Naive thymus-derived CD8-positive, alpha-beta T cell (primary cell): ENCODE data around the gene RPUSD1. TPM values are rescaled to one million over a fixed set of nuclear protein-coding genes. Genes with fewer than 3 reads are reported as not detected.

ENCODE experiments used
- ATAC-seq, 2 donors: fragments of 150-1000 bp; cut with Tn5 transposase in 1 of 2; sonication (Bioruptor Pico), chemical (Tn5 transposase) in 1 of 2; 1 replicate in 1 of 2; 2 replicates in 1 of 2; pipeline ENCODE4 v1.10.0; 2021; ENCODE audit warnings: mild to moderate bottlenecking in 2 of 2, moderate library complexity in 2 of 2
- POLR2A ChIA-PET: fragments of 350-600 bp; sonication (Branson Sonifier 250); formaldehyde crosslinking; loops from one replicate; lab custom pipeline; 2021; ENCODE audit warnings: antibody characterized with exemption; lab: Charles Lee
- DNase-seq, 10 donors: peaks; one replicate each; pipeline versions ENCODE4 v3.0.0 to v3.0.0-alpha.2; 2020 to 2022
- H3K27ac Mint-ChIP-seq, 10 donors: one replicate each; pipeline ENCODE4 v1.8.0; 2020 to 2022; ENCODE audit warnings: mild to moderate bottlenecking in 10 of 10, mixed read lengths in 10 of 10, moderate library complexity in 4 of 10, inconsistent platforms in 1 of 10
- H3K27me3 Mint-ChIP-seq, 5 donors: one replicate each; pipeline ENCODE4 v1.8.0; 2021 to 2022; ENCODE audit warnings: mixed read lengths in 5 of 5
- H3K36me3 Mint-ChIP-seq, 3 donors: one replicate each; pipeline ENCODE4 v1.8.0; 2020 to 2022; ENCODE audit warnings: mixed read lengths in 3 of 3, mild to moderate bottlenecking in 2 of 3, inconsistent platforms in 1 of 3
- H3K4me1 Mint-ChIP-seq, 4 donors: one replicate each; pipeline ENCODE4 v1.8.0; 2021 to 2022; ENCODE audit warnings: mixed read lengths in 4 of 4
- H3K4me3 Mint-ChIP-seq, 10 donors: one replicate each; pipeline ENCODE4 v1.8.0; 2020 to 2022; ENCODE audit warnings: mild to moderate bottlenecking in 10 of 10, mixed read lengths in 10 of 10, moderate library complexity in 6 of 10, inconsistent platforms in 1 of 10
- H3K9me3 Mint-ChIP-seq, 9 donors: one replicate each; pipeline ENCODE4 v1.8.0; 2020 to 2022; ENCODE audit warnings: mixed read lengths in 9 of 9, mild to moderate bottlenecking in 3 of 9, inconsistent platforms in 1 of 9, moderate library complexity in 1 of 9
- polyA plus RNA-seq, 3 donors: library from polyadenylated mRNA; unstranded; fragments of 300-500 nt; fragmentation: Illumina TruSeq; gene quantifications; one replicate each; pipeline ENCODE4 v1.2.3, GENCODE V29; 2021
- total RNA-seq, 8 experiments: library from RNA in 2 of 8; stranded (reverse) in 2 of 8; gene quantifications; one replicate each; pipeline ENCODE4 v1.2.3 and lab custom pipeline; 2021 to 2026

RPUSD1 gene
- total and polyA plus RNA-seq, 5 experiments from 2014 or later, result 19.7 to 32.2 (median 27.7) TPM

GRCh38 chr16:785563-786535, 2.3 kb downstream of the RPUSD1 start:
- peak; percentile 53 to 80 (median 73) for DNase-seq
- no peaks in the 10 kb centered on the region for H3K9me3 Mint-ChIP-seq
- peaks cover 0 to 4% (median 0%) of the 10 kb centered on the region in 3 donors for H3K36me3 Mint-ChIP-seq
- H3K27me3 Mint-ChIP-seq, result no peaks in the 10 kb centered on the region
- POLR2A ChIA-PET, result interaction anchor here (1.0 to 2.8 kb wide), 7 partner anchors 58 to 102 kb away, joined by 3 to 10 read pairs (median 4); partner anchors contain the start of genes ANTKMT and JMJD8
- peak overlapping the region; percentile 49 to 84 (median 64) for H3K4me3 Mint-ChIP-seq
- peak; percentile 17 to 22 for ATAC-seq
- H3K4me1 Mint-ChIP-seq, result peaks cover 0 to 18% (median 5%) of the 10 kb centered on the region in 4 donors
- peak overlapping the region in 3 of 10 donors; percentile 18 to 43 (median 41) for H3K27ac Mint-ChIP-seq

- Mint-ChIP-seq H3K9me3 (no peaks in the 10 kb centered on the region), H3K27me3 (no peaks in the 10 kb centered on the region), H3K36me3 (peaks cover 0 to 4% (median 0%) of the 10 kb centered on the region in 3 donors), H3K4me3 (no peak overlapping the region), H3K4me1 (peaks cover 0 to 17% (median 5%) of the 10 kb centered on the region in 4 donors), H3K27ac (peak overlapping the region in 1 of 10 donors; percentile 79)
- DNase-seq, result no peak
- POLR2A ChIA-PET, result interaction anchor here (0.6 to 2.8 kb wide), 4 partner anchors 30 to 71 kb away, joined by 3 to 10 read pairs (median 6); no protein-coding TSS in a partner anchor
- no peak for ATAC-seq
These were observed 3.8 kb downstream of the RPUSD1 start for GRCh38 chr16:784431-784830.

GRCh38 chr16:783404-784161, 4.6 kb downstream of the RPUSD1 start:
- POLR2A ChIA-PET, result interaction anchor here (0.7 to 2.8 kb wide), 3 partner anchors 64 to 68 kb away, joined by 3 to 8 read pairs (median 3); no protein-coding TSS in a partner anchor
- H3K9me3 Mint-ChIP-seq, result no peaks in the 10 kb centered on the region
- no peak overlapping the region for H3K27ac Mint-ChIP-seq
- H3K4me3 Mint-ChIP-seq, result no peak overlapping the region
- no peak for DNase-seq
- no peaks in the 10 kb centered on the region for H3K27me3 Mint-ChIP-seq
- H3K36me3 Mint-ChIP-seq, result peaks cover 0 to 4% (median 0%) of the 10 kb centered on the region in 3 donors
- ATAC-seq, result no peak
- H3K4me1 Mint-ChIP-seq, result peaks cover 0 to 17% (median 5%) of the 10 kb centered on the region in 4 donors

- DNase-seq (no peak), ATAC-seq (no peak)
- Mint-ChIP-seq H3K4me1 (peaks cover 0 to 17% (median 5%) of the 10 kb centered on the region in 4 donors), H3K27ac (no peak overlapping the region), H3K4me3 (no peak overlapping the region), H3K27me3 (peaks cover 0 to 2% (median 0%) of the 10 kb centered on the region in 5 donors), H3K9me3 (no peaks in the 10 kb centered on the region), H3K36me3 (peaks cover 0 to 4% (median 0%) of the 10 kb centered on the region in 3 donors)
- POLR2A ChIA-PET, result interaction anchor here (0.7 to 1.0 kb wide), 2 partner anchors 63 to 67 kb away, joined by 3 read pairs; no protein-coding TSS in a partner anchor
These were observed 5.3 kb downstream of the RPUSD1 start for GRCh38 chr16:782766-783403.

- POLR2A ChIA-PET, result no interaction called here
- Mint-ChIP-seq H3K27ac (no peak overlapping the region), H3K27me3 (peaks cover 0 to 6% (median 3%) of the 10 kb centered on the region in 5 donors), H3K4me3 (no peak overlapping the region), H3K4me1 (peaks cover 0 to 13% (median 2%) of the 10 kb centered on the region in 4 donors), H3K9me3 (peaks cover 0 to 1% (median 0%) of the 10 kb centered on the region in 9 donors), H3K36me3 (peaks cover 0 to 4% (median 0%) of the 10 kb centered on the region in 3 donors)
- DNase-seq, result no peak
- ATAC-seq, result no peak
These were observed 5.9 kb downstream of the RPUSD1 start for GRCh38 chr16:782258-782657.

- Mint-ChIP-seq H3K4me3 (no peak overlapping the region), H3K9me3 (peaks cover 0 to 1% (median 0%) of the 10 kb centered on the region in 9 donors), H3K27ac (no peak overlapping the region), H3K27me3 (peaks cover 0 to 6% (median 3%) of the 10 kb centered on the region in 5 donors), H3K4me1 (peaks cover 0 to 8% (median 1%) of the 10 kb centered on the region in 4 donors), H3K36me3 (peaks cover 0 to 3% (median 0%) of the 10 kb centered on the region in 3 donors)
- ATAC-seq, result no peak
- no peak for DNase-seq
- POLR2A ChIA-PET, result no interaction called here
These were observed 6.7 kb downstream of the RPUSD1 start for GRCh38 chr16:781346-782010.

GRCh38 chr16:780296-780695, 7.9 kb downstream of the RPUSD1 start:
- H3K27me3 Mint-ChIP-seq, result peaks cover 0 to 6% (median 3%) of the 10 kb centered on the region in 5 donors
- no peak overlapping the region for H3K4me3 Mint-ChIP-seq
- DNase-seq (no peak), ATAC-seq (no peak)
- peaks cover 0 to 1% (median 0%) of the 10 kb centered on the region in 9 donors for H3K9me3 Mint-ChIP-seq
- no peak overlapping the region for H3K27ac Mint-ChIP-seq
- POLR2A ChIA-PET, result no interaction called here
- H3K36me3 Mint-ChIP-seq, result no peaks in the 10 kb centered on the region
- H3K4me1 Mint-ChIP-seq, result peaks cover 0 to 5% (median 0%) of the 10 kb centered on the region in 4 donors

GRCh38 chr16:779561-779960, 8.6 kb downstream of the RPUSD1 start:
- DNase-seq (no peak), ATAC-seq (no peak)
- H3K36me3 Mint-ChIP-seq, result no peaks in the 10 kb centered on the region
- H3K27me3 Mint-ChIP-seq, result peaks cover 0 to 6% (median 3%) of the 10 kb centered on the region in 5 donors
- no peaks in the 10 kb centered on the region for H3K4me1 Mint-ChIP-seq
- no peak overlapping the region for H3K27ac Mint-ChIP-seq
- peaks cover 0 to 1% (median 0%) of the 10 kb centered on the region in 9 donors for H3K9me3 Mint-ChIP-seq
- H3K4me3 Mint-ChIP-seq, result no peak overlapping the region
- POLR2A ChIA-PET, result no interaction called here

GRCh38 chr16:778909-779527, 9.2 kb downstream of the RPUSD1 start:
- no peaks in the 10 kb centered on the region for H3K36me3 Mint-ChIP-seq

GRCh38 chr16:778447-778846, 9.7 kb downstream of the RPUSD1 start:
- POLR2A ChIA-PET, result no interaction called here
- no peak overlapping the region for H3K4me3 Mint-ChIP-seq
- peaks cover 0 to 1% (median 0%) of the 10 kb centered on the region in 9 donors for H3K9me3 Mint-ChIP-seq
- no peak for ATAC-seq
- H3K27ac Mint-ChIP-seq, result peak overlapping the region in 1 of 10 donors; percentile 53
- H3K36me3 Mint-ChIP-seq, result no peaks in the 10 kb centered on the region
- no peaks in the 10 kb centered on the region for H3K4me1 Mint-ChIP-seq
- no peak for DNase-seq
- H3K27me3 Mint-ChIP-seq, result peaks cover 0 to 6% (median 3%) of the 10 kb centered on the region in 5 donors

More at GRCh38 chr16:778909-779527, 9.2 kb downstream of the RPUSD1 start:
- ATAC-seq (no peak), DNase-seq (no peak)
- H3K27me3 Mint-ChIP-seq, result peaks cover 0 to 6% (median 3%) of the 10 kb centered on the region in 5 donors
- H3K4me1 Mint-ChIP-seq, result no peaks in the 10 kb centered on the region
- POLR2A ChIA-PET, result no interaction called here
- H3K9me3 Mint-ChIP-seq, result peaks cover 0 to 1% (median 0%) of the 10 kb centered on the region in 9 donors
- H3K27ac Mint-ChIP-seq, result no peak overlapping the region
- no peak overlapping the region for H3K4me3 Mint-ChIP-seq

GRCh38 chr16:777826-778225, 10.4 kb downstream of the RPUSD1 start:
- DNase-seq (no peak), ATAC-seq (no peak)
- Mint-ChIP-seq H3K27me3 (peaks cover 0 to 6% (median 3%) of the 10 kb centered on the region in 5 donors), H3K4me1 (no peaks in the 10 kb centered on the region), H3K27ac (peak overlapping the region in 2 of 10 donors; percentile 71 to 76), H3K4me3 (no peak overlapping the region), H3K36me3 (no peaks in the 10 kb centered on the region), H3K9me3 (peaks cover 0 to 1% (median 0%) of the 10 kb centered on the region in 9 donors)
- POLR2A ChIA-PET, result no interaction called here
